T-helper 2 cell treated with Interferon-gamma antibody and Interleukin-4, amounts not matched to agents 5 μg/mL and 100 μg/mL, for 36 hours (primary cell): ENCODE measurements around the gene RAD18.

Source experiments
- DNase-seq: peaks from one replicate; pipeline ENCODE4 v3.0.0; 2021; ENCODE audit warnings: low spot score
- H3K27ac Mint-ChIP-seq: one replicate; pipeline ENCODE4 v1.8.0; 2021; ENCODE audit warnings: mild to moderate bottlenecking, mixed read lengths
- H3K27me3 Mint-ChIP-seq: one replicate; pipeline ENCODE4 v1.8.0; 2021; ENCODE audit warnings: low read depth, mixed read lengths
- H3K36me3 Mint-ChIP-seq: one replicate; pipeline ENCODE4 v1.8.0; 2021; ENCODE audit warnings: low read depth, mixed read lengths
- H3K4me1 Mint-ChIP-seq: one replicate; pipeline ENCODE4 v1.8.0; 2021; ENCODE audit warnings: low read depth, mixed read lengths
- H3K4me3 Mint-ChIP-seq: one replicate; pipeline ENCODE4 v1.8.0; 2022; ENCODE audit warnings: mild to moderate bottlenecking, moderate library complexity, mixed read lengths
- H3K9me3 Mint-ChIP-seq: one replicate; pipeline ENCODE4 v1.8.0; 2021; ENCODE audit warnings: mixed read lengths

Gene RAD18

DNA sequence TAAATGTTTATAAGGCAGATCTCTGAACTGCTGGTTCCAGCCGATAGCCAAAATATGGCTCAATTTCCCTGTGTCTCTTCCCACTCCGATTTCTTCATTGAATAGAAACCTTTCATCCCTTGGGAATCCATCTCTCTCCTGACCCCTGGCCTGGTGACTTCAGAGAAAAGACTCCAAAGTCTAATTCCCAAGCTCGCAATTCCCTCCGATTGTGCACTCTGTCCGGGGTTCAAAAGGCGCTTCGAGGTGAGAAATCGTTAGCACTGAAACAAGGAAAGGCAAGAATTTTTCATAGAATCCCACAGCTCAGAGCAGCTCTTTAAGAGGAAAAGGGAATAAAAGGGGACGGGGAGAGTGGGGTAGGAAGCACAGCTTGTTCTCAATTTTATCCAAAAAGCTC lies 18.4 kb upstream of the RAD18 start:
- DNase-seq, result no peak
- H3K27ac Mint-ChIP-seq, result no peak overlapping the region
- H3K9me3 Mint-ChIP-seq, result no peaks in the 10 kb centered on the region
- H3K27me3 Mint-ChIP-seq, result peaks cover 8% of the 10 kb centered on the region
- H3K4me1 Mint-ChIP-seq, result no peaks in the 10 kb centered on the region
- H3K36me3 Mint-ChIP-seq, result no peaks in the 10 kb centered on the region
- H3K4me3 Mint-ChIP-seq, result no peak overlapping the region

DNA sequence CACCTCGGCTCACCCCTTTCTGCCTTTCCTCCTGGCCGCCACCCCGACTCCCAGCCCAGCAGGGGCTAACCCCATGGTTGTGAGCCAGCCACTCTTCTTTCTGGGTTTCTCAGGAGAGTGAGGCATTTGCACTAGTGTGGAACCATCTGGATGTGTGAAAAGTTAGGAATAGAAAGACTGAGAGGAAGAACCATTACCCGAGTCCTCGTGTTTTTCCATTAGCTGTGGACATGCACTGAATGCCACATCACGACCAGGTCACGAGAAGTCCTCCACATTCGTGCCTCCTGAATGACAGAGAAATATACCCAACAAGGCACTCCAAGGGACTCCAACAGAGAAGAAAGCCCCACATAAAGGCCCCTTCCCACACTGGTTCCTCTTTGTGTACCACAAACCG lies 18.0 kb upstream of the RAD18 start:
- Mint-ChIP-seq H3K4me1 (no peaks in the 10 kb centered on the region), H3K4me3 (no peak overlapping the region), H3K36me3 (no peaks in the 10 kb centered on the region), H3K27me3 (peaks cover 8% of the 10 kb centered on the region), H3K27ac (no peak overlapping the region), H3K9me3 (no peaks in the 10 kb centered on the region)
- DNase-seq, result no peak

DNA sequence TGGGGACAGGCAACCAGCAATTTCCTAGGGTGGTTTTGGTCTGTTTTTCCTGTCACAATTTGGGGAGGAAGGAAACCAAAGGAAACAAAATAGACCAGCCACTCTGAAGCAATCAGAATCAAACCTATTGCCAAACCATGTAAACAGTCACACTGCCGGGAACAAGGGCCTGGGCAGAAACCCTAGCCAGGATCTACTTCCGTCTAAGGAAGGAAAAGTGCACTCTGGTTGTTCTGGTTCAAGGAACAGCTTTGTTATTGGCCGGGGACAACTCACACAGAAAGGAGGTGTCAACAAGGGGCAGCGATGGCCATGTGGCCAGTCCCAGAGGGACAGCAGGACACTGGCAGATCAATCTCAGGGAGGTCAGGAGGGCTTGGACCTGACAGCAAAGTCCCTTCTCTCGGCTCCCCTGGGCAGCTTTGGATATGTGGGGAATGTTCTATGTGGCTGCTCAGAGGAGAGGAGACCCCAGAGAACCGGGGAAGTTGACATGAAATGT lies 17.5 kb upstream of the RAD18 start:
- Mint-ChIP-seq H3K27me3 (peaks cover 8% of the 10 kb centered on the region), H3K4me1 (no peaks in the 10 kb centered on the region)

DNA sequence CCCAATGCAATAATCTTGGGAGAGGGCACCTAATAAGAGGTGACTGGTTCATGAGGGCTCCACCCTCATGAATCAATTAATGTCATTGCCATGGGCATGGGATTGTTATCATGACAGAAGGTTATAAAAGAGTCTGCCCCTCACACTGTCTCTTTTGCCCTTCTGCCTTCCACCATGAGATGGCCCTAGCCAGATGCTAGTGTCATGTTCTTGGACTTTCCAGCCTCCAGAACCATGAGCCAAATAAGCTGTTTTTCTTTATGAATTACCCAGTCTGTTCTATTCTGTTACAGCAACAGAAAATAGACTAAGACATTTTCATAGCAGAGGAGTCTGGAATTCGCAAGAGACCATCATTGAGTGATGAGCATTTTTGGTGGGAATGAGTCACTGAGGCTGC lies 16.0 kb upstream of the RAD18 start:
- no peak for DNase-seq
- peaks cover 8% of the 10 kb centered on the region for H3K27me3 Mint-ChIP-seq

More for the DNA sequence above, 17.5 kb upstream of the RAD18 start:
- no peaks in the 10 kb centered on the region for H3K36me3 Mint-ChIP-seq
- H3K4me3 Mint-ChIP-seq, result no peak overlapping the region
- H3K27ac Mint-ChIP-seq, result no peak overlapping the region
- H3K9me3 Mint-ChIP-seq, result no peaks in the 10 kb centered on the region
- no peak for DNase-seq

DNA sequence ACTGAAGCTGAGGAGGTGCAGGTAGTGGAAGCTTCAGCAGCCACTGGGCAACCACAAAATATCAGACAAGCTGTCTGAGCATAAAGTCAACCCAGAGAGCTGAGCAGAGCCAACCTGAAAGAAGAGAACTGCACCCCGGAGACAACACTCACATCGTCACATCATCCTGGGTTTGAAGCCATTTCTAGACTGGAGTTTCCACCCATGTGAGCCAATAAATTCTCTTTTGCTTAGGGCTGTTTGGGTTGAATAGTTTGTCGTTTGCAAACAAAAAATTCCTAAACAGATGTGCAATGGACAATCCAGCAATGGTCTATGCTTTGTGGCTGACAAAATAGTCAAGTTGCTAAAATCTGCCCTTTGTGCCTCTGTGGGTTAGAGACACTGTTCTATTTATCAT lies 15.3 kb upstream of the RAD18 start:
- no peaks in the 10 kb centered on the region for H3K36me3 Mint-ChIP-seq
- no peaks in the 10 kb centered on the region for H3K4me1 Mint-ChIP-seq
- H3K9me3 Mint-ChIP-seq, result no peaks in the 10 kb centered on the region
- DNase-seq, result no peak
- H3K27ac Mint-ChIP-seq, result no peak overlapping the region
- no peak overlapping the region for H3K4me3 Mint-ChIP-seq
- peaks cover 8% of the 10 kb centered on the region for H3K27me3 Mint-ChIP-seq

More for the DNA sequence above, 16.0 kb upstream of the RAD18 start:
- Mint-ChIP-seq H3K4me1 (no peaks in the 10 kb centered on the region), H3K4me3 (no peak overlapping the region), H3K9me3 (no peaks in the 10 kb centered on the region), H3K36me3 (no peaks in the 10 kb centered on the region), H3K27ac (no peak overlapping the region)

DNA sequence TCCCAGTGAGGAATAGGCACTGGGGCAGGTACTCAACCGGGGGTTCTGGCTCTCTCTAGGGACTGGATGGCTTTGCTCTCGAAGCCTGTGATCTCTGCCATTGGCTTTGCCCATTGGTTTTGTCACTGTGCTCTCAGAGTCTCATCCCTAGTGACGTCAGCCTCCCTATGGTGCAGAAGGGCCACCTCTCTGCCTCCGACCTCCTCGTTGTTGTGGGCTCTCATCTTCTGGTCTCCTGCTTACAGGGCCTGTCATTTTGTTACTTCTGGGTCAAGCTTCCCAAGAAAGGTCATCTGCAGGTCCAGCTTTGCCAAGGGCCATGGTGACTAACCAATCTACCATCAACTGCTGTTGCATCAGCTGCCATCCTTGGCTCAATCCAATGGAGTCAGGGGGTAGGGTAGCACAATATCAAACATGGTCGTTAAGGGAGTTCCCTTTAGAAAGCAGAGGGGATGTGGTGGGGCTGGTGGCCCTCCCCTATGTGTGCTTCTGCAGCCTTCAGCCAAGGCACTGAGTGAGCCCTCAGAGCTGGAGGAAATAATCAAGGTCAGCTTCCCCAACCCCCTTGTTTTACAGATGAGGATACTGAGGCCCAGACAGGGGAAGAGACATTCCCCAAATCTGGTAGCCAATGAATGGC lies 13.4 kb upstream of the RAD18 start:
- no peak overlapping the region for H3K27ac Mint-ChIP-seq
- no peak for DNase-seq
- H3K36me3 Mint-ChIP-seq, result no peaks in the 10 kb centered on the region
- no peaks in the 10 kb centered on the region for H3K4me1 Mint-ChIP-seq
- no peaks in the 10 kb centered on the region for H3K9me3 Mint-ChIP-seq
- peaks cover 6% of the 10 kb centered on the region for H3K27me3 Mint-ChIP-seq
- no peak overlapping the region for H3K4me3 Mint-ChIP-seq

DNA sequence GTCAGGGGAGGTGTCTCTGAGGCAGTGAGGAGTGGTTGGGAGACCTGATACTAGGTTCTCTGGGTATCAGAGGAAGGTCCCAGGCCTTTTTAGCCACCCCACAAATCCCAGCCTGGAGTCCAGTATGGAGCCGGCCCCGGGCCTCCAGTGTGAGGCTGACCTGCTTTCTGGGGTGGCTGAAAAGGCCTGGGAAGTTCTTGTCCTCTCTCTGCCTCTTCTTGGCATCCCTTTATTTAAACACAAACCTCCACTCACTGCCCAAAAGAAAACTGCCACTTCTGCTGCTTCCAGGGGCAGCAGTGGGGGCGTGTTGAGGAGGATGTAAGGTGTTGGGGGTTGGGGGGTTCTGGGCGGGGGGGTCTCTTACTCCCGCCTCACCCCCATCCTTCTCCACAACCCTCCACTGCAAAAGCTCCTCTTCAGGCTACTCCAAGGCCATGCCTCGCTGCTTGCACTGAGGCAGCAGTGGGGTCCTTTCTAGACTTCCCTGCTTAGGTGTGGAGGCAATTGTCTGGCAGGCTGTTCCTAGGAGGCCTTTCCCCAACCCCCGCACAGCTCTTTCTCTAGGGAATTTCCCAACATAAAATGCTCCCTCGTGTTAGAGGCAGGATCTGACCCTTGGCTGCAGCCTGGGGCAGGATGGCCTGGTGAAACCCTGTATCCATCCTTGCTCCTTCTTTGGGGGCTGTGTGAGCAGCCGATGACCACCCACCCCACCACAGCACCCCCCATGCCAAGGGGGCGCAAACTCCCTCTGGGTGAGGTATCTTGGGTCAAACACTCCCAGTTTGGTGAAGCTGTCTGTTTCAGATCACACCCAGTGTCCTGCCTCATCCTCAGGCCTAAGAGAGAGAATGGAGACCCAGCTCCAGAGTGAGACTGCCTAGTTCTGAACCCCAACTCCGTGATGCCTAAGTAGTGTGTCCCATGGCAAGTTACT lies 12.1 kb upstream of the RAD18 start:
- Mint-ChIP-seq H3K36me3 (no peaks in the 10 kb centered on the region), H3K9me3 (no peaks in the 10 kb centered on the region), H3K4me3 (no peak overlapping the region), H3K27ac (no peak overlapping the region), H3K4me1 (peaks cover 2% of the 10 kb centered on the region), H3K27me3 (peaks cover 5% of the 10 kb centered on the region)
- no peak for DNase-seq

DNA sequence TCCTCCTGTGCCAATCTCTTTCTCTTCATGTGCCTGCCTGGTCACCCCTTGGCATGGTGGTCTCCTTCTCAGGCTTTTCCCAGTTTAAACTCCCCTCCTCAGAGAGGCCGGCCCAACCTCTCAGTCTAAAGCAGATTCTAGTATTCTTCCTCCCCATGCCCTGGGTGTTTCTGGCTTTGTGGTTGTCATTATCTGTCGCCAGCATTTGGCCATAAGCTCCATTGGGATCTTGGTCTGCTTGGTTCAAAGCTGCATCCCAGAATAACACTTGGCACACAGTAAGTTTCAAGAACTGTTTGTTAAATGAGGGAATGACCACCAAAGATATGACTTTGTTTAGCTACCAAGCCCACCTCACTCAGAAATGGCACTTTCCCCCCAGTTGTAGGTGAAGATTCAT lies 11.2 kb upstream of the RAD18 start:
- Mint-ChIP-seq H3K4me3 (no peak overlapping the region), H3K27me3 (no peaks in the 10 kb centered on the region), H3K27ac (no peak overlapping the region)

DNA sequence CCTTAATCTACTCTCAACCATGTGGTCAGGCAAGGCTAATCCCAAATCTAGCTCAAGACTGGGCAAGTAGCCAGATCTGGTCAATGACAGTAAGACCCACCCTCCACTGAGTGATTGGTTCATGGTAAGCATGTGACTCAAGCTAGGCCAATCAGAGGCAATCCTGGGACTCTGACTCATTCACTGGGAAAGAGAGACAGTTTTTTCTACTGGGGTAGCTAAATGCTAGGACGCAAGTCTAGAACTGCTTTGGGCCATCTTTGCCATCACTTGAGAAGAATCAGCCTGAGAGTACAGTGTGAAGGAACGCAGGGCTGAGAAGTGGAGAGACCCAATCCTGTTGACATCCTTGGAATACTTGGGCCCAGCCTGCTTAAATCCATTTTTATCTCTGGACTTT lies 9.4 kb upstream of the RAD18 start:
- Mint-ChIP-seq H3K27me3 (no peaks in the 10 kb centered on the region), H3K4me3 (no peak overlapping the region), H3K36me3 (no peaks in the 10 kb centered on the region), H3K9me3 (no peaks in the 10 kb centered on the region), H3K27ac (no peak overlapping the region), H3K4me1 (peaks cover 2% of the 10 kb centered on the region)
- DNase-seq, result no peak

More for the DNA sequence above, 11.2 kb upstream of the RAD18 start:
- H3K4me1 Mint-ChIP-seq, result peaks cover 2% of the 10 kb centered on the region
- DNase-seq, result no peak
- no peaks in the 10 kb centered on the region for H3K36me3 Mint-ChIP-seq
- no peaks in the 10 kb centered on the region for H3K9me3 Mint-ChIP-seq

DNA sequence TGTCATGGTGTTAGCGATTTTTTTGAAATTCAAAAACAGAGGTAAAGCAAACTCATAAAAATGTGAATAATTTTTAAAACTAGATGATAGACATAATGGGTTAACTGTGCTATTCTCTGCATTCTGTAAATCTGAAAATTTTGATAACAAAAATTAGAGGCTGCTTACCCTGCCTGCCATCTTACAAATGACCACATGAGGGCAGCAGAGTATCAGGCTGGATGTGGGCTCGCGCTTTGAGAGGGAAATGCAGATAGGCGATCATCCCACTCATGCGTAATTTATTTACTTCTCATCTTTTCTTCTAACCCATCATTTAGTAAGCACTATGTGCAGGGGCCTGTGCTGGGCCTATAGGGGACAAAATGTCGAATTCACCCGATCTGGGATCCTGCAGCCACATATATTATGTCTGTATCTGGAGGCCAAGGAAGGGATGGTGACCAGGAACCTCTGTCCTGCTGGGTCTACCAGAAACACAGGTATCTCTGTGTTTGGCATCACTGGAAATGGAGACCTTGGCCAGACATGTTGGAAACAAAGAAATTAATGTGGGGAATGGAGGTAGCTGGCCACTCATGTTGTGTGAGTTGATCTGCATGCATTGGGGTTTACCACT lies 7.8 kb upstream of the RAD18 start:
- peak; percentile 54 for DNase-seq
- H3K4me3 Mint-ChIP-seq, result no peak overlapping the region
- H3K4me1 Mint-ChIP-seq, result peaks cover 2% of the 10 kb centered on the region
- H3K36me3 Mint-ChIP-seq, result no peaks in the 10 kb centered on the region
- H3K27me3 Mint-ChIP-seq, result peaks cover under 1% of the 10 kb centered on the region
- H3K27ac Mint-ChIP-seq, result no peak overlapping the region
- no peaks in the 10 kb centered on the region for H3K9me3 Mint-ChIP-seq

DNA sequence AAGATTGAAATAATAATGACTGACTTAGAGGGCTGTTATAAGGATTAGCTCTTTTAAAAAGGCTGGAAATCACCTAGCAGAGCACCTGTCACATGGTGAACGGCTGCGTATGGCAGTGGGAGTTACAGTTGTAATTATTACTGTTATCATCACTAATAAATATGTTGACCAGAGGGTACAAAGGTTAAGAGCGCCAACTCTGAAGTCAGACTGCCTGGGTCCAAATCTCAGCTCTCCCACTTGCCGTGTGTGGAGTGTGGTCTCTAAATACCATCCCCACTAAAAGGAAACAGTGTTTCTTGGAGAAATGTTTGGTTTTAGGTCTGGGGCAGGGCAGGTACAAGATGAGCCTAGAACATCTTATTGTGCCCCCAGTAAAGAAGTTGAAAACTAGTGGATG lies 6.0 kb upstream of the RAD18 start:
- no peak for DNase-seq
- Mint-ChIP-seq H3K4me3 (no peak overlapping the region), H3K27me3 (peaks cover 3% of the 10 kb centered on the region), H3K36me3 (no peaks in the 10 kb centered on the region), H3K9me3 (no peaks in the 10 kb centered on the region), H3K4me1 (peaks cover 2% of the 10 kb centered on the region), H3K27ac (no peak overlapping the region)

DNA sequence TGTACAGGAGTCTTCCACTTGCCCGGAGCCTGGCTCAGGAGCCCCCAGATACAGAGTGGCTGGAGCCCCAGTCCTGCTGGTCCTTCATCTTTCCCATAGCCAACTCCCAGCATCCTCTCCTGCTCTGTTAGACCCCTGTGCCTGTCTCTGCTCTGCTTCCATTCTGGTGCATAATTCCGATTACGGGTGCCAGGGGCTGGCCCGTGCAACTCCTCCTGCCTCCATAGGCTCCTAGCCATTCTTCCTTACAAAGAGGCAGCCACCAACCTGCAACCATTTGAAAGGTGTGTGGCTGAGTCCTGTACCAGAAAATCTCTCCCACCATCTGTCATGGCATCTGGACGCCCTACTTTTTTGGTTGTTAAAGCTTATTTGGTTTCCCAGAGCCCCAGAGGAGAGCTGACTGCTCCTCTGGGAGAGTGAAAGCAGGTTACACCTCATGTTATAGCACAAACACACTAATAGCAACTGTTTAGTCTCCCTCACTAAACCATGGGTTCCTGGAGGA lies 5.2 kb upstream of the RAD18 start:
- peaks cover 3% of the 10 kb centered on the region for H3K27me3 Mint-ChIP-seq
- DNase-seq, result no peak
- no peak overlapping the region for H3K27ac Mint-ChIP-seq
- no peak overlapping the region for H3K4me3 Mint-ChIP-seq
- H3K36me3 Mint-ChIP-seq, result no peaks in the 10 kb centered on the region
- H3K4me1 Mint-ChIP-seq, result peaks cover 3% of the 10 kb centered on the region
- no peaks in the 10 kb centered on the region for H3K9me3 Mint-ChIP-seq

DNA sequence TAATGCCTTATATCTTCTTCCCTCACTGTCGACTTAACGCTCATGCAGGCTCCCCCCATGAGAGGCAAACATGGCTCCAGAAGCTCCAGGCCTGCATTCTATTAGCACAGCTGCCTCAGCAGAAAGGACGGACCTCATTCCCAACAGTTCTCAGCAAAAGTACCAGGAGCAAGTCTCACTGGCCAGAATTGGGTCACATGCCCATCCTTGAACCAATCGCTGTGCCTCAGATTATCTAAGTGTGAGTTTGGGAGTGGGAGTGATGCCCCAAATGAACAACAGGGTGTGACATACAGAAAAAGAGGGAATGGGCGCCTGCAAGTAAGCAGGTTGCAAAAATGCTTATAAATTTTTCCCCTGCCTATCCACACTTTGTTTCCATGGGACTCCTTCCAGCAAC lies 4.3 kb upstream of the RAD18 start:
- Mint-ChIP-seq H3K27me3 (peaks cover 5% of the 10 kb centered on the region), H3K4me3 (no peak overlapping the region), H3K4me1 (peaks cover 6% of the 10 kb centered on the region), H3K36me3 (no peaks in the 10 kb centered on the region), H3K9me3 (no peaks in the 10 kb centered on the region), H3K27ac (no peak overlapping the region)
- no peak for DNase-seq

DNA sequence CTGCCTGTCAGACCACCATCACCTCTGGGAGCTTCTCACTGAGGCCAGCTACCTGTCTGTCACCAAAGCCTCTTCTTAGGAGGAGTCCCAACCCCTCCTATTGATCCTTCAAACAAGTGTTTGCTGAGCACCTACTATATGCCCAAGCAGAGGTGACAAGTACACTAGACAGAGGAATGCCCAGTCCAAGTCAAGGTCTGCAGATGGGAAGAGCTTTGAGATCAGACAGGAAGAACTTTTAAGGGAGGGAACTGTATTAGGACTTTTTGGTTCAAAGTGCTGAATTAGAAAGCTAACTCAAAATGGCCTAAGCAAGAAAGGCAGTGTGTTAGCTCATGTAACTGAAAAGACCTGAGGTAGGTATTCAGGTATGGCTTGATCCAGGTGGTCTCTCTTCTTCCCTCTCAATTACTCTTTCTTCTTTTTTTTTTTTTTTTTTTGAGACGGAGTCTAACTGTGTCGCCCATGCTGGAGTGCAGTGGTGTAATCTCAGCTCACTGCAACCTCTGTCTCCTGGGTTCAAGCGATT lies 3.6 kb upstream of the RAD18 start:
- H3K27me3 Mint-ChIP-seq, result peaks cover 5% of the 10 kb centered on the region
- no peak for DNase-seq
- no peaks in the 10 kb centered on the region for H3K9me3 Mint-ChIP-seq
- no peaks in the 10 kb centered on the region for H3K36me3 Mint-ChIP-seq
- no peak overlapping the region for H3K27ac Mint-ChIP-seq
- no peak overlapping the region for H3K4me3 Mint-ChIP-seq
- H3K4me1 Mint-ChIP-seq, result peaks cover 12% of the 10 kb centered on the region
